Astrocyte of the spinal cord (primary cell): ENCODE measurements around the gene RCN2.

Experiments used
- DNase-seq: peaks from one replicate; pipeline ENCODE4 v3.0.0; 2011; ENCODE audit warnings: low read depth, low spot score
- H3K4me3 ChIP-seq: 2 replicates; pipeline ENCODE4 v1.5.1; 2011; ENCODE audit warnings: low read depth, mild to moderate bottlenecking, low read length, moderate library complexity
- CTCF ChIP-seq: IDR thresholded peaks from 2 replicates; pipeline ENCODE4 v1.5.1; 2012; ENCODE audit warnings: low read depth, mild to moderate bottlenecking, low read length, inconsistent platforms
- in situ Hi-C: cut with HindIII; loops from 2 replicates; pipeline ENCODE4 v1.10.0; 2017; ENCODE audit warnings: low sequenced_read_pairs

The RCN2 gene

GRCh38 chr15:76994001-76994400 lies 62.5 kb downstream of the RCN2 start:
- DNase-seq, result no peak
- no peak overlapping the region for H3K4me3 ChIP-seq
- no peak for TF ChIP-seq CTCF
- in situ Hi-C loops, result no loop called here

GRCh38 chr15:76994496-76994895 lies 62.9 kb downstream of the RCN2 start:
- TF ChIP-seq CTCF, result no peak
- H3K4me3 ChIP-seq, result no peak overlapping the region
- in situ Hi-C loops, result no loop called here
- DNase-seq, result no peak

GRCh38 chr15:76994971-76995945 lies 63.7 kb downstream of the RCN2 start, which contains the start of gene PSTPIP1:
Gene PSTPIP1, plus strand, starts transcription at chr15:76995126. Its CDS starts 448 bp downstream, at chr15:76995574.
- TF ChIP-seq CTCF, result no peak
- no peak for DNase-seq
- H3K4me3 ChIP-seq, result no peak within 1 kb of the TSS
- in situ Hi-C loops, result no loop called here

- H3K4me3 ChIP-seq, result no peak overlapping the region
- in situ Hi-C loops, result no loop called here
- TF ChIP-seq CTCF, result no peak
- DNase-seq, result no peak
These were observed 64.6 kb downstream of the RCN2 start for GRCh38 chr15:76996076-76996525.

- in situ Hi-C loops, result no loop called here
- no peak for TF ChIP-seq CTCF
- H3K4me3 ChIP-seq, result no peak overlapping the region
- DNase-seq, result no peak
These were observed 65.2 kb downstream of the RCN2 start for GRCh38 chr15:76996526-76997401.

- H3K4me3 ChIP-seq, result no peak overlapping the region
These were observed 67.2 kb downstream of the RCN2 start for GRCh38 chr15:76998663-76999285.

More at GRCh38 chr15:76998663-76999285, 67.2 kb downstream of the RCN2 start:
- in situ Hi-C loops, result no loop called here
- TF ChIP-seq CTCF, result no peak
- DNase-seq, result no peak
